MCF 10A (cell line): Measurements from ENCODE around the gene PDRG1. TPM values are rescaled to one million over a fixed set of nuclear protein-coding genes. Genes with fewer than 3 reads are reported as not detected.

Source experiments
- BruUV-seq: library from RNA; stranded (reverse); fragments of 400-500 nt; replicated peaks from 2 replicates; lab custom pipeline; 2021; lab: Mats Ljungman, UMichigan
- CTCF ChIA-PET: fragments of 300-600 bp; sonication (Branson Sonifier 250); formaldehyde crosslinking; extraction: SDS; loops from one replicate; lab custom pipeline; 2021; ENCODE audit warnings: antibody characterized with exemption, inconsistent platforms; lab: Yijun Ruan, JAX
- POLR2A ChIA-PET: fragments of 300-600, 350-650 bp; sonication (Branson Sonifier 250); formaldehyde crosslinking; extraction: SDS; loops from one replicate; lab custom pipeline; 2020; ENCODE audit warnings: antibody characterized with exemption, inconsistent platforms; lab: Yijun Ruan, JAX
- DNase-seq: peaks from one replicate; pipeline ENCODE4 v3.0.0-alpha.2; 2018; ENCODE audit not compliant: unreplicated experiment
- H3K27ac Mint-ChIP-seq: one replicate; pipeline ENCODE4 v1.8.0; 2022; ENCODE audit warnings: mild to moderate bottlenecking, low read depth, mixed read lengths; ENCODE audit not compliant: unreplicated experiment
- H3K27me3 Mint-ChIP-seq: one replicate; pipeline ENCODE4 v1.8.0; 2022; ENCODE audit warnings: mixed read lengths; ENCODE audit not compliant: insufficient read depth, unreplicated experiment
- H3K36me3 Mint-ChIP-seq: one replicate; pipeline ENCODE4 v1.8.0; 2022; ENCODE audit warnings: mild to moderate bottlenecking, moderate library complexity, mixed read lengths; ENCODE audit not compliant: insufficient read depth, unreplicated experiment
- H3K4me1 Mint-ChIP-seq: one replicate; pipeline ENCODE4 v1.8.0; 2022; ENCODE audit warnings: mixed read lengths; ENCODE audit not compliant: insufficient read depth, unreplicated experiment
- H3K4me3 Mint-ChIP-seq: one replicate; pipeline ENCODE4 v1.8.0; 2022; ENCODE audit warnings: mild to moderate bottlenecking, moderate library complexity, mixed read lengths; ENCODE audit not compliant: unreplicated experiment
- H3K9me3 Mint-ChIP-seq: one replicate; pipeline ENCODE4 v1.8.0; 2022; ENCODE audit warnings: mixed read lengths; ENCODE audit not compliant: unreplicated experiment
- intact Hi-C: fragments of 100-400 bp; cut with micrococcal nuclease; formaldehyde crosslinking; loops from 2 replicates; pipeline ENCODE4 v1.14.1; 2022
- total RNA-seq: library from RNA; stranded (reverse); gene quantifications from 2 replicates; pipeline ENCODE4 v1.2.3, GENCODE V29; 2022
- TF ChIP-seq, protein P1 (sequence below): fragments of 200-600 bp; IDR thresholded peaks from one replicate; pipeline ENCODE4 v1.8.0; 2022; ENCODE audit warnings: antibody characterized with exemption, mild to moderate bottlenecking; ENCODE audit not compliant: unreplicated experiment

The PDRG1 gene
- total RNA-seq, 1 experiment from 2014 or later: 16.3 TPM

DNA sequence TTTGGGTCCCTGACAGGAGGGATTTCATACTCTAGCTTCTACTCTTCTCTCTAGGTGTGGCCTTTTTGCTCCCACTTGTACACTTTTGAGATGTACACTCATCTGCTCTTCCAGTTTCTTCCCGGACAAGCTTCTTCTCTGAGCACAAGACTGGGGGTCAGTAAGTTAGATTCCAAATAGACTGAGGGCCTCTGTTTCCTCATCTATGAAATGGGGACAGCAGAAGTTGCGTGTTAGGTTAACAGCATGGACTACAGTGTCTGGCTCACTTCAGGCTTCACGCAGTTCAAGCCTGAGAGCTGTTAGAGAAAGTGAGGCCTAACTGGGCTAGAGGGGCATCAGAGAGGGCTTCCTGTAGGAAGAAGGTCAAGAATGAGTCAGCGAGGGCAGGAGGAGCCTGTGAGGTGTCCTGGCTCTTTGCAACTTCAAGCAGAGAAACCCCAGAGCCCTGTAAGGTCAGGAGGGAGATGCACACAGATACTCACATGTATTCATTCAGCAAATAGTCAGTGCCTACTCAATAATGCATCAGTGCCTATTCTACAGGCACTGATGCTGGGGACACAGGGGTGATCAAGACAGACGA, 36.7 kb upstream of the PDRG1 start:
- TF ChIP-seq, protein P1, sequence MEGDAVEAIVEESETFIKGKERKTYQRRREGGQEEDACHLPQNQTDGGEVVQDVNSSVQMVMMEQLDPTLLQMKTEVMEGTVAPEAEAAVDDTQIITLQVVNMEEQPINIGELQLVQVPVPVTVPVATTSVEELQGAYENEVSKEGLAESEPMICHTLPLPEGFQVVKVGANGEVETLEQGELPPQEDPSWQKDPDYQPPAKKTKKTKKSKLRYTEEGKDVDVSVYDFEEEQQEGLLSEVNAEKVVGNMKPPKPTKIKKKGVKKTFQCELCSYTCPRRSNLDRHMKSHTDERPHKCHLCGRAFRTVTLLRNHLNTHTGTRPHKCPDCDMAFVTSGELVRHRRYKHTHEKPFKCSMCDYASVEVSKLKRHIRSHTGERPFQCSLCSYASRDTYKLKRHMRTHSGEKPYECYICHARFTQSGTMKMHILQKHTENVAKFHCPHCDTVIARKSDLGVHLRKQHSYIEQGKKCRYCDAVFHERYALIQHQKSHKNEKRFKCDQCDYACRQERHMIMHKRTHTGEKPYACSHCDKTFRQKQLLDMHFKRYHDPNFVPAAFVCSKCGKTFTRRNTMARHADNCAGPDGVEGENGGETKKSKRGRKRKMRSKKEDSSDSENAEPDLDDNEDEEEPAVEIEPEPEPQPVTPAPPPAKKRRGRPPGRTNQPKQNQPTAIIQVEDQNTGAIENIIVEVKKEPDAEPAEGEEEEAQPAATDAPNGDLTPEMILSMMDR: no peak
- H3K36me3 Mint-ChIP-seq: no peaks in the 10 kb centered on the region
- no peaks in the 10 kb centered on the region for H3K4me1 Mint-ChIP-seq
- BruUV-seq: no TSS peak
- H3K9me3 Mint-ChIP-seq: no peaks in the 10 kb centered on the region
- H3K27me3 Mint-ChIP-seq: peaks cover 19% of the 10 kb centered on the region
- no peak overlapping the region for H3K27ac Mint-ChIP-seq
- intact Hi-C loops: no loop called here
- no peak overlapping the region for H3K4me3 Mint-ChIP-seq
- DNase-seq: no peak
- ChIA-PET CTCF (interaction anchor here (0.9 to 1.9 kb wide), 2 partner anchors 39 to 43 kb away, joined by 3 to 6 read pairs; no protein-coding TSS in a partner anchor), POLR2A (interaction anchor here (0.6 kb wide), 1 partner anchor 25 kb away, joined by 3 read pairs; no protein-coding TSS in a partner anchor)

DNA sequence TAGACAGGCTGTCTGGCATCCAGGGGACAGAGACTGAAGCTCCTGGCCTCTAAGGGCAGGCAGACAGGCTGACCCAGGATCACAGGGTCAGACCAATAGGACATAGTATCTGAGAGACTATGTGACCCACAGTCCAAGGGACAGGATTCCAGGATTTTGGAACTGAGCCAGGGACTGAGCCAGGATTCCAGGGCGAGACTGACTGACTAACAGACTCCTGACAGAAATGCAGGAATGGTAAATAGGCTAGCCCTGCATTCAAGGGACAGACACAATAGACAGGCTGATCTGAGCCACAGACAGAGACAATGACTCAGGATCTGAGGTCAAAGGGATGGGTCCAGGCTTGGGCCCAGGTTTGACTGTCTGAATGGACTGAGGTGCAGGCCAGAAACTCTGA, 35.9 kb upstream of the PDRG1 start:
- intact Hi-C loops: no loop called here
- TF ChIP-seq, protein P1: no peak
- no TSS peak for BruUV-seq
- no peaks in the 10 kb centered on the region for H3K4me1 Mint-ChIP-seq
- H3K9me3 Mint-ChIP-seq: no peaks in the 10 kb centered on the region
- H3K36me3 Mint-ChIP-seq: no peaks in the 10 kb centered on the region
- H3K27me3 Mint-ChIP-seq: peaks cover 12% of the 10 kb centered on the region
- no peak overlapping the region for H3K4me3 Mint-ChIP-seq
- ChIA-PET CTCF (interaction anchor here (0.6 to 0.9 kb wide), 2 partner anchors 44 to 137 kb away, joined by 3 to 4 read pairs; no protein-coding TSS in a partner anchor), POLR2A (no interaction called here)
- no peak overlapping the region for H3K27ac Mint-ChIP-seq
- DNase-seq: peak; percentile 21

GRCh38 chr20:31984981-31985471, 33.2 kb upstream of the PDRG1 start:
- Mint-ChIP-seq H3K36me3 (no peaks in the 10 kb centered on the region), H3K4me1 (no peaks in the 10 kb centered on the region), H3K4me3 (no peak overlapping the region), H3K27me3 (peaks cover 22% of the 10 kb centered on the region), H3K9me3 (no peaks in the 10 kb centered on the region), H3K27ac (no peak overlapping the region)
- DNase-seq: no peak
- POLR2A ChIA-PET: no interaction called here
- TF ChIP-seq, protein P1: no peak
- intact Hi-C loops: no loop called here
- CTCF ChIA-PET: interaction anchor here (0.6 to 2.0 kb wide), 4 partner anchors 47 to 1371 kb away, joined by 3 to 8 read pairs (median 5); no protein-coding TSS in a partner anchor
- no TSS peak for BruUV-seq

DNA sequence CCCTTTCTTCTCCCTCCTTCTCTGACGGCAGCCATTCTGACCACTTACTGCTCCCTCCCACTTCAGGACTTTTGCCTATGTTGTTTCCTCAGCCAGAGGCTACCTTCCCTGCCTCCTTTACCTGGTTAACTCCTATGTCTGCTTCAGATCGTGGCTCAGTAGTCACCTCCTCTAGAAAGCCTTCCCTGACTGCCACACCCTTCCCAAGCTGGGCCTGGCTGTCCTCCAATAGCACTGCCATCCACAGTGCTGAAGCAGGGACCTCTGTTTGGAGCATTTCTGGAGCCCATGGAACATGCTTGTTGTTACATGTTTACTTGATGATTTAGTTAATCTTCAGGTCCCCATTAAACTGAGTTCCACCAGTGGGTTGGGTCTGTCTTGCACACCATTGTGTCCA, 29.9 kb upstream of the PDRG1 start:
- H3K36me3 Mint-ChIP-seq: no peaks in the 10 kb centered on the region
- intact Hi-C loops: no loop called here
- POLR2A ChIA-PET: no interaction called here
- no TSS peak for BruUV-seq
- no peak overlapping the region for H3K27ac Mint-ChIP-seq
- no peak for DNase-seq
- peaks cover 30% of the 10 kb centered on the region for H3K27me3 Mint-ChIP-seq
- TF ChIP-seq, protein P1: no peak
- CTCF ChIA-PET: no interaction called here
- no peaks in the 10 kb centered on the region for H3K9me3 Mint-ChIP-seq
- H3K4me1 Mint-ChIP-seq: no peaks in the 10 kb centered on the region
- no peak overlapping the region for H3K4me3 Mint-ChIP-seq
